K562 (cell line): ENCODE results near the gene CARS2. TPM values are rescaled to one million over a fixed set of nuclear protein-coding genes. Genes with fewer than 3 reads are reported as not detected.

Experiments
- ATAC-seq: fragments of 200-7000 bp; cut with Tn5 transposase; 3 replicates; pipeline ENCODE4 v1.9.1; 2020; ENCODE audit warnings: moderate library complexity
- BruUV-seq: library from RNA; stranded (reverse); fragments of 400-500 nt; replicated peaks from 2 replicates; lab custom pipeline; 2021; lab: Mats Ljungman, UMichigan
- CTCF ChIA-PET: fragments of 300-600 bp; formaldehyde crosslinking; extraction: SDS; loops from one replicate; lab custom pipeline; 2021; ENCODE audit warnings: low intra/inter-chr PET ratio; lab: Yijun Ruan, JAX
- POLR2A ChIA-PET: fragments of 300-600, 350-650 bp; sonication (Branson Sonifier 250); formaldehyde crosslinking; extraction: SDS; loops from one replicate; lab custom pipeline; 2021; ENCODE audit warnings: antibody characterized with exemption, inconsistent platforms; lab: Yijun Ruan, JAX
- DNase-seq, 4 experiments: peaks; one replicate each; pipeline versions ENCODE4 v3.0.0 to v3.0.0-alpha.2; 2011 to 2018; ENCODE audit warnings: low spot score in 3 of 4, mixed read lengths in 3 of 4; ENCODE audit errors: extremely low read depth in 1 of 4
- FAIRE-seq: peaks from 2 replicates; lab custom pipeline; 2011; peaks lifted over from hg19 to GRCh38; lab: Jason Lieb, UNC
- H2AFZ ChIP-seq: 2 replicates; pipeline ENCODE4 v1.6.0; 2011; ENCODE audit warnings: low read depth, low read length, control low read depth, inconsistent platforms
- H3K27ac ChIP-seq: fragments of 200-600 bp; 3 replicates; pipeline ENCODE4 v1.8.0; 2011; ENCODE audit warnings: low read depth, mild to moderate bottlenecking, control low read depth, inconsistent platforms, low read length, moderate library complexity, mixed read lengths; ENCODE audit errors: extremely low read depth
- H3K27me3 ChIP-seq, 2 experiments: fragments of 300-600 bp in 1 of 2; 2 replicates in 1 of 2; 3 replicates in 1 of 2; pipeline versions ENCODE4 v1.6.0 to v1.8.0; 2011; ENCODE audit warnings: inconsistent platforms in 2 of 2, low read length in 2 of 2, mild to moderate bottlenecking in 1 of 2, mixed read lengths in 1 of 2, moderate library complexity in 1 of 2; ENCODE audit not compliant: control insufficient read depth in 2 of 2, insufficient read depth in 2 of 2
- H3K36me3 ChIP-seq: fragments of 300-600 bp; 3 replicates; pipeline ENCODE4 v1.8.0; 2011; ENCODE audit warnings: mild to moderate bottlenecking, low read length, inconsistent platforms; ENCODE audit not compliant: control insufficient read depth, insufficient read depth
- H3K4me1 ChIP-seq, 2 experiments: fragments of 200-600 bp in 1 of 2; replicated peaks in 1 of 2; 2 replicates in 1 of 2; 3 replicates in 1 of 2; pipeline versions ENCODE4 v1.5.1 to v1.8.0; 2011; ENCODE audit warnings: inconsistent platforms in 2 of 2, low read length in 2 of 2, mild to moderate bottlenecking in 1 of 2, mixed read lengths in 1 of 2, moderate library complexity in 1 of 2; ENCODE audit not compliant: control insufficient read depth in 2 of 2, insufficient read depth in 2 of 2
- H3K4me2 ChIP-seq: 2 replicates; pipeline ENCODE4 v1.6.1; 2011; ENCODE audit warnings: low read length, control low read depth, inconsistent platforms, mixed read lengths; ENCODE audit not compliant: insufficient read depth
- H3K4me3 ChIP-seq: fragments of 200-600 bp; sonication (generic), shearing (Covaris generic); 2 replicates; pipeline ENCODE4 v1.5.1; 2016; ENCODE audit warnings: control low read depth, inconsistent platforms
- H3K79me2 ChIP-seq: fragments of 200-600 bp; 3 replicates; pipeline ENCODE4 v1.8.0; 2011; ENCODE audit warnings: low read length, inconsistent platforms; ENCODE audit not compliant: control insufficient read depth, insufficient read depth
- H3K9ac ChIP-seq, 2 experiments: 2 replicates each; pipeline versions ENCODE4 v1.6.0 to v1.6.1; 2011; ENCODE audit warnings: low read depth in 2 of 2, low read length in 2 of 2, control low read depth in 1 of 2, inconsistent platforms in 1 of 2, mild to moderate bottlenecking in 1 of 2, mixed read lengths in 1 of 2; ENCODE audit not compliant: insufficient read depth in 1 of 2
- H3K9me1 ChIP-seq: one replicate; pipeline ENCODE4 v1.6.0; 2011; ENCODE audit warnings: inconsistent platforms, mild to moderate bottlenecking, low read length, moderate library complexity; ENCODE audit not compliant: control insufficient read depth, insufficient read depth
- H3K9me3 ChIP-seq: replicated peaks from 2 replicates; pipeline ENCODE4 v1.5.1; 2011; ENCODE audit warnings: low read depth, low read length, inconsistent platforms; ENCODE audit not compliant: control insufficient read depth, insufficient read depth
- H4K20me1 ChIP-seq: replicated peaks from 2 replicates; pipeline ENCODE4 v1.6.1; 2011; ENCODE audit warnings: low read length, inconsistent platforms, mixed read lengths; ENCODE audit not compliant: control insufficient read depth, insufficient read depth
- CHD4 ChIP-seq: fragments of 200-600 bp; sonication (generic); IDR thresholded peaks from 3 replicates; pipeline ENCODE4 v1.6.1; 2012; ENCODE audit warnings: low read depth, mild to moderate bottlenecking, mixed read lengths, low read length, inconsistent platforms; ENCODE audit not compliant: insufficient read depth, insufficient replicate concordance, poor library complexity, severe bottlenecking
- COPS2 ChIP-seq: fragments of 450-650 bp; conservative IDR thresholded peaks from 2 replicates; pipeline ENCODE4 v1.6.1; 2016; ENCODE audit warnings: mild to moderate bottlenecking, moderate library complexity
- DPF2 ChIP-seq: fragments of 450-650 bp; IDR thresholded peaks from 2 replicates; pipeline ENCODE4 v1.6.1; 2016
- EGR1 ChIP-seq: fragments of 450-650 bp; conservative IDR thresholded peaks from 2 replicates; pipeline ENCODE4 v1.6.1; 2017; ENCODE audit warnings: mild to moderate bottlenecking
- EHMT2 ChIP-seq: fragments of 450-650 bp; IDR thresholded peaks from 2 replicates; pipeline ENCODE4 v1.6.1; 2018; ENCODE audit warnings: antibody characterized with exemption
- ELK3 ChIP-seq: fragments of 450-650 bp; formaldehyde crosslinking; IDR thresholded peaks from 2 replicates; pipeline ENCODE4 v1.4.0; 2020; ENCODE audit warnings: mild to moderate bottlenecking
- NFATC3 ChIP-seq: fragments of 450-650 bp; IDR thresholded peaks from 2 replicates; pipeline ENCODE4 v1.6.1; 2017; ENCODE audit warnings: mild to moderate bottlenecking
- RCOR1 ChIP-seq, 2 experiments: IDR thresholded peaks; 2 replicates each; pipeline ENCODE4 v1.6.1; 2012; ENCODE audit warnings: low read depth in 2 of 2, low read length in 2 of 2, borderline replicate concordance in 1 of 2, improper control_type of control experiment in 1 of 2
- SRF ChIP-seq, 2 experiments: fragments of 250-450, 450-650 bp in 1 of 2; sonication (Bioruptor Pico) in 1 of 2; sonication (generic) in 1 of 2; formaldehyde crosslinking; IDR thresholded peaks; 2 replicates each; pipeline versions ENCODE4 v1.5.0 to v1.5.1; 2020 to 2022; ENCODE audit warnings: mild to moderate bottlenecking in 1 of 2, missing genetic modification reagents in 1 of 2
- ZC3H4 ChIP-seq: sonication (generic); formaldehyde crosslinking; IDR thresholded peaks from 2 replicates; pipeline ENCODE4 v1.9.0; 2021; ENCODE audit warnings: missing genetic modification reagents, borderline replicate concordance
- ZFP91 ChIP-seq: sonication (generic); formaldehyde crosslinking; IDR thresholded peaks from 2 replicates; pipeline ENCODE4 v1.8.0; 2022; ENCODE audit warnings: mild to moderate bottlenecking, missing genetic modification reagents
- ZNF165 ChIP-seq: fragments of 250-450 bp; sonication (Bioruptor Pico); IDR thresholded peaks from 2 replicates; pipeline ENCODE4 v1.4.0; 2020; ENCODE audit warnings: borderline replicate concordance
- ZNF639 ChIP-seq, 2 experiments: fragments of 200-800 bp in 1 of 2; sonication (Bioruptor generic) in 1 of 2; sonication (generic) in 1 of 2; formaldehyde crosslinking in 1 of 2; IDR thresholded peaks in 1 of 2; conservative IDR thresholded peaks in 1 of 2; 2 replicates each; pipeline versions ENCODE4 v1.5.0 to v1.6.1; 2016 to 2020; ENCODE audit warnings: missing compliant biosample characterization in 1 of 2, missing genetic modification characterization in 1 of 2, missing genetic modification reagents in 1 of 2
- WGBS: fragments of 100-300 bp; shearing (Covaris generic); methylation state at CpG from one replicate; pipeline ENCODE4 v1.1.6; 2016; ENCODE audit warnings: low coverage, mixed read lengths; ENCODE audit not compliant: insufficient coverage; ENCODE audit errors: missing lambda C conversion rate; 5-methylcytosine and 5-hydroxymethylcytosine counted together
- in situ Hi-C: fragments of 300-500 bp; cut with MboI; formaldehyde crosslinking; loops from 4 replicates; pipeline ENCODE4 v1.15.0; 2018; ENCODE audit warnings: inconsistent platforms, mixed read lengths
- intact Hi-C: fragments of 100-400 bp; cut with micrococcal nuclease; formaldehyde crosslinking; loops from 2 replicates; pipeline ENCODE4 v1.14.2; 2022
- polyA plus RNA-seq, 8 experiments: library from polyadenylated mRNA; depleted of rRNA in 4 of 8; stranded (reverse) in 5 of 8; unstranded in 3 of 8; fragments of >200 nt; fragmentation: Nextera tagmentation in 2 of 8; fragmentation: Illumina TruSeq in 1 of 8; extraction: Ambion mirVana in 2 of 8; extraction: Trizol in 1 of 8; gene quantifications; 2 replicates each; pipeline versions ENCODE4 v1.2.1 to v1.2.3, GENCODE V29; 2011 to 2014; ENCODE audit warnings: inconsistent platforms in 1 of 8, missing spikeins in 1 of 8
- total RNA-seq, 7 experiments: library from RNA; depleted of rRNA in 6 of 7; stranded (reverse); fragments of >200 nt in 6 of 7; fragmentation: Illumina TruSeq in 2 of 7; extraction: Trizol in 2 of 7; gene quantifications; 2 replicates each; pipeline versions ENCODE4 v1.2.1 to v1.2.3, GENCODE V29; 2011 to 2021; ENCODE audit warnings: low replicate concordance in 1 of 7

The CARS2 gene
- total and polyA plus RNA-seq, 9 of the 15 experiments (the other 6 are each of a cell fraction or from before 2014, with no cell fraction given) = 1.7 to 37.4 (median 30.5) TPM

- no peaks in the 10 kb centered on the region for H3K27me3 ChIP-seq
- no peaks in the 10 kb centered on the region for H3K79me2 ChIP-seq
- H4K20me1 ChIP-seq = no peaks in the 10 kb centered on the region
- 88% methylated on average over 22 of the region's 23 CpGs for WGBS
- POLR2A ChIA-PET = interaction anchor here (0.7 kb wide), 1 partner anchor 158 kb away, joined by 3 read pairs; no protein-coding TSS in a partner anchor
- no peaks in the 10 kb centered on the region for H3K9me1 ChIP-seq
- CTCF ChIA-PET = no interaction called here
- no peak overlapping the region for H2AFZ ChIP-seq
- H3K4me2 ChIP-seq = no peak overlapping the region
- ATAC-seq = no peak
- BruUV-seq = no TSS peak
- peaks cover 59% of the 10 kb centered on the region for H3K36me3 ChIP-seq
- DNase-seq = no peak
- no peak for TF ChIP-seq EHMT2
- no peak for TF ChIP-seq ELK3 (CRISPR knock-in tag)
- TF ChIP-seq SRF (CRISPR knock-in tag; IDR thresholded peaks at IDR 0.05) = no peak
- TF ChIP-seq RCOR1 (IDR thresholded peaks at IDR 0.05; ENCODE audit: borderline replicate concordance in 1 of 2, low read depth in 2 of 2, low read length in 2 of 2) = no peak
- TF ChIP-seq ZC3H4 = no peak
- TF ChIP-seq COPS2 = no peak
- TF ChIP-seq DPF2 = no peak
- TF ChIP-seq CHD4 = no peak
- no peak for TF ChIP-seq NFATC3
- TF ChIP-seq ZNF639 (CRISPR knock-in tag; conservative IDR thresholded peaks at IDR 0.05 in 1 of 2, IDR thresholded peaks at IDR 0.05 in 1 of 2) = no peak
- no peak for TF ChIP-seq ZNF165 (CRISPR knock-in tag)
- TF ChIP-seq EGR1 = no peak
- TF ChIP-seq ZFP91 (CRISPR knock-in tag) = no peak
- intact Hi-C loops = no loop called here
- in situ Hi-C loops = no loop called here
- no peaks in the 10 kb centered on the region for H3K4me1 ChIP-seq
- no peak overlapping the region for H3K27ac ChIP-seq
- H3K9ac ChIP-seq = no peak overlapping the region
- no peak for FAIRE-seq
- H3K9me3 ChIP-seq = no peaks in the 10 kb centered on the region
- H3K4me3 ChIP-seq = no peak overlapping the region
Measured at GRCh38 chr13:110665491-110666254, 40.2 kb downstream of the CARS2 start.
